ENCODE data around the gene ERFE. TPM values are rescaled to one million over a fixed set of nuclear protein-coding genes. Genes with fewer than 3 reads are reported as not detected.
"Not testable (repeated sequence)": the region's sequence is repeated elsewhere in the genome, so short reads cannot be mapped to it uniquely, and the experiment has no call there.

Gene ERFE
- polyA plus RNA-seq, 4 donors = 0.70 to 7.7 (median 5.0) TPM

- DNase-seq (ENCODE audit: low read depth in 4 of 4, low spot score in 3 of 4) = no peak
These were observed 7.9 kb downstream of the ERFE start for GRCh38 chr2:238166391-238167343.

DNA sequence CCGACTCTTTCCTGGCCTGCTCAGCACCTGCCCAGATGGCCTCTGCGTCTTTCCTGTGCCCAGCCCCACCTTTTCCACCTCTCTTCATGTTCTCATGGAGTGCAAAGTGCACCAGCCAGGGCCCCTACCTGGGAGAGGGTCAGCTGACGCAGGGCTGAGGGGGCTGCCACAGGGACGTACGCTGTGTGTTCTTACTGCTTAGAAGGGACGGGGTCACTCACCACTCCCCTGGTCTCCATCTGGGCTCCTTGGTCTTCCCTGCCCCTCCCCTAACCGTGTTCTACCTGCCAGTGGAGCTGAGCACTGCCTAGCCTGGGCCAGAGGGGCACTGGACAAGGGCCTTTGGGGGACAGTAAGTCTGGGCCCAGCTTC lies 8.6 kb downstream of the ERFE start:
- DNase-seq (ENCODE audit: low read depth in 4 of 4, low spot score in 3 of 4) = no peak

DNA sequence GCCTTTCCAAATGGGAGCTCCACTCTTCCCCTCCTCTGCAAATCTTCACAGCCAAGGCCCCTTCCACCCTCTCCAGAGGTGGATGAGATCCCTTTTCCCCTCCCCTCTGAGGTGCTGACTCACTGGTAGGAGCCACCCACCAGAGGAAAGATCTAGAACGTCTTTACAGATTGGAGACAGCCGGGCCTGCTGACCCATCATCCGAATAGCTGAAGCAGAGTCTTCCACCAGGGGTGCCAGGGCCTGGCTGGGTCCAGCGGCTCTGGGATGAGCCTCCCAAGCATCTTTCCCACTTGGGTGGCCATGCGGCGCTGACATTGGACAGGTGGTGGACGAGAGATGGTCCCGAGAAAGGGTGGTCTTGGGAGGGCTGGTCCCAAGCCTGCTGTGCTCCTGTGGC lies 9.0 kb downstream of the ERFE start:
- no peak for DNase-seq (ENCODE audit: low read depth in 4 of 4, low spot score in 3 of 4)

GRCh38 chr2:238168196-238169047 lies 9.7 kb downstream of the ERFE start:
- DNase-seq (ENCODE audit: low read depth in 4 of 4, low spot score in 3 of 4) = no peak

DNA sequence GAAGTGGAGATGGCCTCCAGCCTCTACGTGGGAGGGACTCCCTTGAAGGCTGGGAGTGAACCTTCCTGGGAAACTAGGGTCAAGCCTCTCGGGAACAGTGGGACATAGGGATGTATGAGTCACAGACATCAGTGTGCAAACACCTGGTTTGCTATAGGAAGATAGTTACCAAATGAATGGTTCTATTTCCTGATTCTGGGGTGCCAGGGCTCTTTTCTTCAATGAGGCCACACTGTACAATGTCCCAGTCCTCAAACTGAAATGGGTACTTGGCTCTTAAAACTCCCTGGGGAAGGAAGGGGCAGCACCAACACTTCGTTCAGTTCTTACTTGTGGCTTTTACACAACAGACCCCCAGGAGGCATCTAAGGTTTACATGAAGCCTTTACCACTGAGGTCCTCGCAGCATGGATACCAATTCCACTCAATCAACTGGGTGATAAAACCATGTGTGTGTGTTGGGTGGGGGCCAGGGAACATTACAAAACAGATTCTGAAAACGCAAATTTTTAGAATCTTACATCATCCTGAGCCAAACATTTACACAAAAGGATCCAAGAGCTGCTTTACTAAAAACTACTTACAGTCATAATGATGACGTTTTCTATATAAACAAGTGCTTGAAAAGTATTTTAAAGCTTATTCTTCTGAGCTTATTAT lies 10.4 kb downstream of the ERFE start:
- no peak for DNase-seq (ENCODE audit: low read depth in 4 of 4, low spot score in 3 of 4)

DNA sequence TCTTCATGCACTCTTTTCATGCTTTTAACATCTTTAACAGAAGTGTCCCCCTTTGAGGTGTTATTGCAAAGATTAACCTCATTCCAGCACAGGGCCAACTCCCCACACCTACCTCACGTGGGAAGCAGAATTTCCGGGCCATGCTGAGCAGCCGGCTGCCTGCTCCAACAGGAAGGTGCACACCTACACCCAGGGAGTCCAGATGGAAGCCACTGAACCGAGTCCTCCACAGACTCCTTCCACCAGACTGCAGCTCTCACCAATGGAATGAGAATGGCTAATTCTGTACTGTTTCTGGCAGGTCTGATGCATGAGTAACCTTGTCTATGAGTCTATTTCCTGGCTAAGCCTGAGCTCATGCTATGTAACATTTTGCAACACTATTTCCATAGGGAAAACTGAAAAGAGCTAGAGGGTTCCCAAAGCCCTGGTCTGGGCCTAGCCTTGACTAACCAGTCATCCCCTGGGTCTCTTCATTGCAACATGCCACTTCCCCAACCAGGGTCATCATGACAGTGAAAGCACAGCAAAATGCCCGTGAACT lies 11.0 kb downstream of the ERFE start:
- no peak for DNase-seq (ENCODE audit: low read depth in 4 of 4, low spot score in 3 of 4)

DNA sequence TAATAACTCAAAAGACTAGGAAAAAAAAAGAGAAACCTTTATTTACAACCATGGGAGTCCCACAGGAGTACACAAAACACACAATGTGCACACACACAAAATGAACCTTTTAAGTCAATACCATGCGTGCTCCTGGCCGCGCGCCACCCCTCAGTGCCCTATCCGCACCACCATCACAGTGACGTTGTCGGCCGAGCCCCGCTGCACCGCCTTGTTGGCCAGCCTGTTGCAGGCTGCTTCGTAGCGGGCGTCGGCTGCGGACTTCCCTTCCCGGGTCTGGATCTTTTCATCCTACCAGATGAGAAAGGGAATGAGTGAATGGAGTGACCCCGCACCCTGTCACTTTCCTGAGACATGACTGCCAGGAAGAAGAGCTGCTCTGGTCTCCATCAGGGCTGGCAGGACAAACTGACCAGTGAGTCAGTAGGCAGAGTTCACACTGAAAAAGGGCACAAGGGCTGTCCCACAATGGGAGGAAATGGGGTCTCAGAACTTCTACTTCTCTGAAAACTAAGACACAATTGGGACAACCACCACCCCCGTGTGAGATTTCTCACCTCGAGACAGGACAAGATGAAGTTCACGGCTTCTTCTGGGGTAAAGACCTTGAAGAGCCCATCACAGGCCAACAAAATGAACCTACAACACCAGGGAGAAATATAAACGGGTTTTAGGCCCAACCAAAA lies 11.8 kb downstream of the ERFE start:
- DNase-seq (ENCODE audit: low read depth in 4 of 4, low spot score in 3 of 4) = no peak

- DNase-seq (ENCODE audit: low read depth in 4 of 4, low spot score in 3 of 4) = not testable (repeated sequence)
These were observed 12.3 kb downstream of the ERFE start for GRCh38 chr2:238171072-238171431.

GRCh38 chr2:238171575-238172187 lies 12.9 kb downstream of the ERFE start:
- DNase-seq (ENCODE audit: low read depth in 4 of 4, low spot score in 3 of 4) = no peak

DNA sequence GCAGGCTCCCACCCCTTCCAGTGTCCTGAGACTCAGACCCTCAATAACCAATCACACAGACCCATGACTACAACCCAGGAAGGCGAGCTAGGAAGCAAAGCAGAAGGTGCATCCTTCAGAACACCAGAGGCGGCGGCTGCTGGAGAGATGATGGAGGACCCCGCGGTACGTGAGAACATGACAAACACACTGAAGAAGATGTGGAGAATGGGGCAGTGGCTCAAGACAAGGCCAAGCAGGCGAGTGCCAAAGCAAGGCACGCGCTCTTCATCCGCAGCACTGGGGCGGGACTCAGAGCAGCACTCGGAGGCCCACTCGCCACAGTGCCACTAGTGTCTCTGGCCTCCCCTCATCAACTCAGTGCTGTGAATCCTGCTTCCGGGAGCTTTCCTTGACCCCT lies 13.7 kb downstream of the ERFE start:
- no peak for DNase-seq (ENCODE audit: low read depth in 4 of 4, low spot score in 3 of 4)

DNA sequence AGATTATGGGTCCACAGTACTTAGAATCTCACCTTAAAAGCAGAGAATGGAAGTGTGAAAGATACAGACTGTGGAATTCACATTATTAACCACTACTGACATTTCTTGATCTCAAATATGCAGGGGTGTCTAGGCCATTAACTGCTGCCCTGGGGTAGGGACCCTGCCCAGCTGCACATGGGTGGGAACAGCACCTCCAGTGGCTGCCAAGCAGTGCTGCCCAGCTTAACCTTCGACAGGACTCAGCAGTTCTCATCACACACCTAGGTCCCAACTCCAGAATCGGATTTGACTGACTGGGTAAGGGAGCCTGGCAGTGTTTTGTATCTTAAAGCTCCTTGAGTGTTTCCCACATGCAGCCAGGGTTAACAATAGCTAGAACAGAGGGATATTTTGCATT lies 14.9 kb downstream of the ERFE start:
- DNase-seq (ENCODE audit: low read depth in 4 of 4, low spot score in 3 of 4) = no peak

DNA sequence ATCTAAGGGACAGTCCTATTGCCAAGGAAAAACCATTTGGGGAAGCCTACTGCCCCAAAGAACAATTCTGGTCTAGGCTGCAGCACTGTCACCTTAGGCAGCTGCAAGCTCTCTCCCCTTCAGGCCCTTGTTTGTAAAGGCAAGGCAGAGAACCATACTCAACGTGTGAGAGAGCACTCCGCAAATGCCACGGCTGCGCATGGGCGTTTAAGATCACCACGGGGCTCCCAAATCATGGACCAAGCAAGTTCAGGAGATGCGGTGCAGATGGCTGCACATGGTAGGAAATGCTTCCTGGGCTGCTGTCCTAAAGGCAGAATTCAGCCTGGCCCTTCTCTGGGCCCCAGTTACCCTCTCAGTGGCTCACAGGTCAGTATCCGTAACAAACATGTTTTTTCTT lies 15.5 kb downstream of the ERFE start:
- no peak for DNase-seq (ENCODE audit: low read depth in 4 of 4, low spot score in 3 of 4)

DNA sequence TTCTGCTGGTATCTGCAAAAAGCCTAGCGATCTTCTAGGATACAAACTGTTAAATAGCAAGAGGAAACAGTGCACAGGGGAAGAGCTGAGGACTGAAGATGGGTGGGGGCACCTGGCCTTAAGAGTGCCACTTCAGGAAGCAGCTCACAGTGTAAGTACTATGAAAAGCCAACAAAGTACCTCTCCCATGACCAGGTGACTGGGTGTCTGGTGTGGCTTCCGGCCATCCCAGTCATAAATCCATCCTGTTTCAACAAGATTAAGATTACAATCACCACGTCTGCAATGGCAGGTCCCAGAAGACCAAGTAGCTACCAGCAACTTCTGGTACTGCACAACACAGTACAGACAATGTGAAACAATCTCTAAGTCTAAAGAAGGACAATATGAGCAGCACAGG lies 15.9 kb downstream of the ERFE start:
- DNase-seq (ENCODE audit: low read depth in 4 of 4, low spot score in 3 of 4) = no peak

- no peak for DNase-seq (ENCODE audit: low read depth in 4 of 4, low spot score in 3 of 4)
These were observed 17.8 kb downstream of the ERFE start for GRCh38 chr2:238176613-238177012.

DNA sequence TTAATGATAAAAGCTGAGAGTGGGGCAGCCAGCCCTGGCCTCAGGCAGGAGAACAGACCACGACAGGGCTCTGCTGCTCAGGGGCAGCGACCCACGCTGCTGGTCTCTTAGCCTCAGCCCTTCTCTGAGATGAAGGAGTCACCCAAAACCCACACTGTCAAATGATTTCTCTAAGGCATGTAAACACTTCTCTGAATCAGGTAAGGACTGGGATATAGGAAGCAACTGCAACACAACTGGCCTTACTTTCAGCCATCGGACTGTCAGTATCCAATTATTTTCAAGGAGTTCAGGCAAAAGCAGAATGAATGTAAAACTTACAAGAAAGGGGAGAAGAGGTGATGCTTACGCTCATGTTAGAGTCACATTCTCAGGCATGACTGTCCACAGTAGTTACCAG lies 21.8 kb downstream of the ERFE start:
- DNase-seq (ENCODE audit: low read depth in 4 of 4, low spot score in 3 of 4) = no peak

- no peak for DNase-seq (ENCODE audit: low read depth in 4 of 4, low spot score in 3 of 4)
These were observed 23.6 kb downstream of the ERFE start for GRCh38 chr2:238182362-238182761.

- DNase-seq (ENCODE audit: low read depth in 4 of 4, low spot score in 3 of 4) = no peak
These were observed 25.1 kb downstream of the ERFE start for GRCh38 chr2:238183821-238184220.

GRCh38 chr2:238187618-238188548 lies 29.1 kb downstream of the ERFE start:
- no peak for DNase-seq (ENCODE audit: low read depth in 4 of 4, low spot score in 3 of 4)

DNA sequence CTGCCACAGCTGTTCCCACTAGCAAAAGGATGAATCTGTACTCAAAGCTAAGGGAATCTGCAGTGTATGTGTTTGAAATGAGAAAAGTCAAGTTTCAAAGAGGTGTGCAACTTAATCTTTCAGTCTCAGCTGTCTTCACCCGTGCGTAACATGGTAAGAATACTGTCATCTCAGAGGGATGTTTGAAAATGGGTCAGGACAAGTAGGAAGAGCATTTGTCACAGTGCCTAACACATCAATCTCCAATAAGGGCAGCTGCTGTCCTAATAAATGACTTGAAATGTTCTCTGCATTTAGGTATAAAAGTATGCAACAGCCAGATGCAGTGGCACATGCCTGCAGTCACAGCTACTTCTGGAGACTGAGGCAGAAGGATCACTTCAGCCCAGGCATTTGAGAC lies 31.7 kb downstream of the ERFE start:
- DNase-seq (ENCODE audit: low read depth in 4 of 4, low spot score in 3 of 4) = no peak

Data from left renal pelvis (tissue), 4 donors.